HL-60/S4 treated with retinoic acid at 250 ng/mL for 4 days and 3 days (cell line): ENCODE data around the gene KCNA10.

ENCODE experiments used
- in situ Hi-C: fragments of 300-500 bp; cut with MboI; formaldehyde crosslinking; loops from 2 replicates; pipeline ENCODE4 v1.7.0; 2022; ENCODE audit warnings: low sequenced_read_pairs

The KCNA10 gene

DNA sequence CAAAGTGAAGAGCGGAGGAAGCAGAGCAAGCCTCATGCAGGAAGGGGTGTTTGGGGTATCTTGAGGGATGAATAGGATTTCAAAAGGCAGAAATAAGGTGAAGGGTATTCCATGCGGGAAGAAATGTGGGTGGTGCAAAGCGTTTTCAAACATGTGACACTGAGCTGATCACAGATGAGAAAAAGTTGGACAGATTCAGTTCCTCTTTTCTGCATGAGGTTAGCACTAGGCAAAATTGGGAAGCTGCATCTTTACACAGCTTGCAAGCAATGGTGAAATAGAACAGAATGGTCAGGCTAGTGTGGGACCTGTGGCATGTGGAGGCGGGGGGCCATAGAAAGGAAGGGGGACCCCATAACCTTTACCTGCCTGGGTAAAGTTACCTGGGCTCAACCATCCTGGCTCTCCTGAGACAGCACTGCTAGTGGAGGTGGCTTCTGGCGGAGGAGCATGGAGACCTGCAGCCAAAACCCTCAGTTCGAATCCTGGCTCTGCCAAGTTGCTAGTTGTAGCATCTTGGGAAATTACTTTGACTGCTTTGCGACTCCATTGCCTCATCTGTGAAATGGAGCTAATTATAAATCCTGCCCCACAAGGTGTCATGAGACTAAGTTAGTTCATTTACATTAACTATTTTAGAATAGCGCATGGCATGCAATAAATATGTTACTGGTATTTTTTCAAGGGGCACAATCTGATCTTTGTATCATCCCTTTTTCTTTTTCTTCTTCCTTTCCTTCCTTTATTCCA is 16.4 kb downstream of the KCNA10 start:
- in situ Hi-C loops: no loop called here

DNA sequence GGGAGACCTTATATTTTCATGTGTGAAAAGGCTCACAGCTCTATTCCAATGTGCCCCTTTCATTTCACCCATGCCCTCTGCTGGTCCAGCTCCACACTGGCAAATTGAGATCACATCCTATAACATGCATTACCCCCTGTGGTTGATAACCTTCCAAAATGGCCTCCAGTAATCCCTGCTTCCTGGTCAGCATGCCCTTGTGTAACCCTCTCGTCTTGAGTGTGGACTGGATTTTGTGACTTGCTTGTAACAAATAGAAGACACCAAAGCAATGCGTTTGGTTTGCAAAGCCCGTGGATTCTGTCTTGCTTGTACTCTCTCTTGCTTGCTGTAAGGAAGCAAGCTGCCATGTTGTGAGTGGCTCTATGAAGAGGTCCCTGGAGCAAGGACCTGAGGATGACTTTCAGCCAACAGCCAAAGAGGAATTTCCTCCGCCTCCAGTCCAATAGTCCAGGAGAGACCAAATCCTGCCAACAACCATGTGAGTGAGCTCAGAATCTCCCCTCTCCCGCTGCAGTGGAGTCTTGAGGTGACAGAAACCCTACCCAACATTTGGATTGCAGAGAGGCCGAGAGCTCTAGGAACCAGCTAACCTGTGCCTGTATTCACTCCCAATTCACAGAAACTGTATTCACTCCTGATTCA is 17.4 kb downstream of the KCNA10 start:
- in situ Hi-C loops: no loop called here

DNA sequence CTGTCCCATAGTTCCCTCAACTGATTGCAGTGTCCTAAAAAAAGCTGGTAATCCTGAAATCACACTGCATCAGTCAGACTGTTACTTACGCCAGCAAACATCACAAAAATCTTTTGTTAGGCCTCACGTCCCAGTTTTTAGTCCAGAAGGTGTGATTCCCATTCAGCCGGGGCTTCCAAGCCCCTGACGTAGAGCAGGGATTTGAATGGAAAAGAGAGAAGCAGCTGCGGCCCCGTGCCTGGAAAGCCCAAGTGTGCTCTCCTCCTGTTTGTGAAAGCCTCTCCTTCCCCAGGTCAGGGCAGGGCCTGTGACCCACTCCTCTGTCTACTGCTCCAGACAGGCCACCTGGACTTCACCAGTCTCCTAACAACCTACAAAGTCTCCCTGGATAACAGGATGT is 20.7 kb downstream of the KCNA10 start:
- in situ Hi-C loops: no loop called here

DNA sequence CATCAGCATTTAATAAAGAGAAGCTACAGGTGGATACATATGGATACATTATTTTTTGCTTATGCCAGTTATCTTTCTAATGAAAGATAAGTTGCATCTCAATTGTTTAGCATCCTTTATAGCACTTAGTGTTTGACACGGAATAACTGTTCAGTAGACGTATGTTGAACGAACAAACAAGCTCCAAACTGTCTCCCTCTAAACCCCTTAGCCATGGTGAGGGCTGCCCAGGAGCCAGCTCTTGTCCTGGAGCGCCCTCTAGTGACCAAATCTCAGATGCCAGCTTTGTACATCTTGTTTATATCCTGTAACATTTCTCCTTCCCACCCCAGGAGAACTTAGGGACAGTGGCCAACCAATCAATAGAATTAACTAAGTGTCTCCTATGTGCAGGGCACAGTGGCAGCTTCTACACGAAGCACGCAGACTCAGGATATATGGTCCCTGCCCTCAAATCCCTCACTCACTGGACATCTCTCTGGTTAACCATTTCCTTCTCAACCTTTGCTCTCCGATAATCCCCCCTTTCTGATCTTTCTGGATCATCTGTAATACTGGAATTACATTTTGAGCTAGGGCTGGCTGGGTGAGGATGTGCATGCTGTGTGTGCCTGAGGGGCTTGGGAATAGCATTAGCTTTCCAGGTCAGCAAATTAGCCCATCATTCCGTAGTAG is 22.9 kb downstream of the KCNA10 start:
- in situ Hi-C loops: no loop called here

DNA sequence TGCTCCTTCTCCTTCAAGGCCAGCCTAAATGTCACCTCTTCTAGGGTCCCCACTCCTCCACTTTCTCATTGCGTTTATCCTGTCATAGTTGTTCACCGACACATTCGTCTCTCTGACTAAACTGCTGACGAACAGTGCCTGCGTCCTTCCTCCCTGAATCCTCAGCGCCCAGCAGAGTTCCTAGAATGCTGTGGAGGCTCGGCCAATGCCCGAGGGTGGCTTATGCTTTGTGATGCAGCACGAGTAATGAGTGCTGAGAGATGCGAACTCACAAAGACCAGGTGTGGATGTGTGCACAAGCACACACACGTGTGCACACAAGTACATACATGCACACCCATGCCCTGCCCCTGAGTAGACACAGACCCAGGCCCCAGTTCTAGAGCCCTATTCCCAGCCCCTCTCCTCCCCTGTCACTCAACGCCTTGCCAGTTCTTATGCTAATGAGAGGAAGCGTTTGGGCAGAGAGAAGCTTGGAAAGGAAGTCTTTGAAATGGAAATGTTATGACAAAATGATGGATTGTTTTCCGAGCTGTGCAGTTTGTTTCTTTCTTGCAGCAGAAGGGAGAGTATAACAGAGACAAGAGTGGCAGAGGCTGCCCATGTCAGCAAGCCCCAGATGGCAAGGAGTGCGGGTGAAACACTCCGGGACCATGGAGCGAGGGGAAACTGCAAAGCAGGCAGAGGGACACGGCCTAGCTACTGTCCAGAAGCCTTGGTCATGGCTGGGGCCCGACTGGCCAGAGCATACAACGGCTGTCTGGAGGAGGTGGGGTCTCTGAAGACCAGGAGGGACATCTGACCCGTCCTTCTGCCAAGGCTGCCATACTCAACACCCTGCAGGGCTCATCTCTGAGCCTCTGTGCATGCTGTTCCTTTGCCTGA is 24.2 kb downstream of the KCNA10 start:
- in situ Hi-C loops: no loop called here

DNA sequence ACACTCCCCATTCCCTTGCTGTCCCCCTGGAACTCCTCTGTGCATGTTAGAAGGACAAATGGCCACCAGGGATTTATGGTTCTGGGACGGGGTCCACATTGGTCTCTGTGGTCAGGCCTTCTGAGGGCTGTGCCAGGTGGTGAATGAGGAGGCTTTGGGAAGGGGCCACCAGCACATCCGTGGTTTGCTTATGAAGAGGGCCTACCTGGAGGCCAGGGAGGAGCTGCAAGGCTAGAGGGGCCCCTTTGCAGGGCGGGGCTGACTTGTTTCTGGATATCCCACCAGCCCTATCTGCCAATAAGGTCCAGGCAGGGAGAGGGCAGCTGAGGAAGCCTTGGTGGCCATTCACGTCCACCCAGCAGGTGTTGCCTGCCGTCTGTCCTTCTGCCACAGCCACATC is 24.9 kb downstream of the KCNA10 start:
- in situ Hi-C loops: no loop called here

DNA sequence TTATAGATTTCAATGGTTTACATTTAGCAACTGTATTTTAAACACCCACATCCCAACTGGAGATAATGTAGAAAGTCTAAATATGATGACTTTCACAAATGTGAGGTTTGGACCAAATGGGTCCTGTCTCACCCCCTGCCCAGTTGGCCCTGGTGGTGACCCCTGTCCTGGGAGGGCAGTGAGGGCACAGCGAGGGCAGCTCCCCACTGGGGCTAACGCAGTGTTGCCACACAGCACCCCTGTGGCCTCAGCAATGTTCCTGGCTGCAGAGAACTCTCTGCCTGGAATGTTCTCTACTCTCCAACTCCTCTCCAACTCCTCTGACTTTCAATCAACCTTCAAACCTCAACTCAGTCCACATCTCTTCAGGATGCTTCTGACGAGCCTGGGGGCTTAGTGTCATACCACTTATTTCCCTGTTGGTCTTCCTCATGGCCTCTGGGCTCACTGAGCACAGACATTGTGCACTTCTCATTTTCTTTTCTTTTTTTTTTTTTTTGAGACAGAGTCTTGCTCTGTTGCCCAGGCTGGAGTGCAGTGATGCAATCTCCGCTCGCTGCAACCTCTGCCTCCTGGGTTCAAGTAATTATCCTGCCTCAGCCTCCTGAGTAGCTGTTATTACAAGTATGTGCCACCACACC is 25.8 kb downstream of the KCNA10 start:
- in situ Hi-C loops: no loop called here

DNA sequence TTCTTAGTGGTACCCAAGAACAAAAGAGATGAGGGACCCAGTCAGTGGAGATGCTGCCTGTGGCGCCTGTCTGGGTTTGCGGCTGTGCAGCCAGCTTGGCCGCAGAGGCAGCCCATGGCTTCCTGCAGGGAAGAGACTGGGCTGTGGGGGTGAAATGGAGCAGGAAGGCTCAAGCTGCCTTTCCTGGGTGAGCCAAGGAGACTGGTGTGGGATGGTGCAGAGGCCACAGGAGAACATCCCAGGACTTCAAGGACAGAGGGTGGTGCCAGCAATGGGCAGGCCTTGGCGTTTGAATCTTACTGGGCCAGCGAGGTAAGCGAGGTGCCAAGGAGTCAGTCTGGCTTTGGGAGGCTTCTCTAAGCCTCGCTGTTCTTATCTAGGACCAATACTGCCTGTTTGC is 26.4 kb downstream of the KCNA10 start:
- in situ Hi-C loops: no loop called here

DNA sequence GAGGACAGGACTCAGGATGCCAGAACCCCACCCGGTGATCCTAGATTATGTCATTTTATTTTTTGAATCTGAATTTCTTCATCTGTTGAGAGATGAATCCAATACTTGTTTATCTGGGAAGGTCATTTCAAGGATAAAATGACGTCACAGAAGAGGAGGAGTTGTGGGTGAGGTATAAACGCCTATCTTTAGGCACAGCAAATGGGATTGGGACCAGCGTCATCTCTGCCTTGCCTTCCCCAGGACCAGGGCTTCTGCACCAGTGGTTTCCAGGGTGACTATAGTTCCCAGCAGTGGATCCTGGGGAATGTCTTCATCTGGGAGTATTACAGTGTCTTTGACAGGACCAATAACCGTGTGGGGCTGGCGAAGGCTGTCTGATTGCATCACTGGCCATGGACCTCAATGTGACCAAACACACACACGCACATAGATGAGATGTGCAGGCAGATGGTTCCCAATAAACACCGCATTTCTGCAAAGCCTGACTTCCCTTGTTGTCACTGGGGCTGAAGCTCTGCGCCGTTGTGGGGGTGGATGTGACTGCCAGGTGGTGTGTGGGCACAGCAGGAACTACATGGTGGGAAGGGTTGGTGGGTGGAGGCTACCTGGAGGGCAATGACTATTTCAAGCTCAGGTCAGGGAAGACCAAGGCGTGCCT is 28.1 kb downstream of the KCNA10 start:
- in situ Hi-C loops: no loop called here

DNA sequence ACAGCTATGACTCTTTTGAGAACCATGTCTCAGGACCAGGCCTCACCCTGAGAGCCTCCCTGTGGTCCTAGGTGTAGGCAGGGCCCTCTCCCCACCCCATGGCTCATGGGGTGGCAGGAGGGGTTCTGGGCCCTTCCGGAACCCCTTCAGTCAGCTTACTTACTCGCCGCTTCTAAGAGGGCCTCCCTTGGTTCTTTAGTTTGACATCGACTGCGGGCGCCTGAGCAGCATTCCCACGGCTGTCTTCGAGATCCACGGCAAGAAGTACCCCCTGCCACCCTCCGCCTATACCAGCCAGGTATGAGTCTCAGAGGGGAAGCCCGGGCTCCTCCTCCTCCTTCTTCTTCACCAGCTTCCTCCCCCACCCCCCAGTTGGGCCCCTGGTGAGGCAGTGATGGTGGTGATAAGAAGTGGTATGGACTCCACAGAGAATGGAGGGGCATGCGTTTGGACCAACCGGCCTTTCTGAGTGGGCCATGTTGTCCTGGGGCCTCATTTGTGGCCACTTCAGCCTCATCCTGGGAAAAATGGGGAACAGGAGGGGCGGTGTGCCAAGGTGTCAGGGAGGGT is 28.9 kb downstream of the KCNA10 start:
- in situ Hi-C loops: no loop called here

DNA sequence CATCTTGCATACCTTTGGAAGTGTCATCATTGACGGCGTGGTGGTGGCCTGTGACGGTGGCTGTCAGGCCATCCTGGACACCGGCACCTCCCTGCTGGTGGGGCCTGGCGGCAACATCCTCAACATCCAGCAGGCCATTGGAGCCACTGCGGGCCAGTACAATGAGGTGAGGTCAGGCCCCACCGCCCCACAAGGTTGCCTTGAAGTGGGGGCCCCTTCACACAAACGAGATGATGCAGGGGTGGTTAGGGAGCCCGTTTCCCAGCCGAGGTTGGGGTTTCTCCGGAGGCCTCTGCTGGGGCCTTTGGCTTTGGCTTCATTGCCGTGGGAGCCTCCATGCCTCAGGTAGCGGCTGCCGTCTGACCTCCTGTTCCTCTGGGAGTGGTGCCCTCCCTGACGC is 29.6 kb downstream of the KCNA10 start:
- in situ Hi-C loops: no loop called here

DNA sequence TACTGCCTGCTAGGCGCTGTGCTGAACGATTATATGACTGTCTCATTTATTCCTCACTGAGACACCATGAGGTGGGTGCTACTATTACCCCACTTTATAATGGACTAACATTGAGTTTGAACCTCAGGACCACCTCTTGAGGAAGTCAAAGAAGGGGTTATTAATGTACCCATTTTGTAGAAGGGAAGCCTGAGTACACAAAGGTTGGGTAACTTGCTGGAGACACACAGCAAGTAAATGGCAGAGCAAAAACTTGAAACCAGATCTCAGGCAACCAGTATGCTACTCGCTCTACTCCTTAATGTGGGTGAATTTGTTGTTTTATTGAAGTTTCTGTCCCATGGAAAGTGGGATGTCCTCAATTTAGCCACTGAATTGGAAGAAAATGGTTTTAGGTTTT is 30.1 kb downstream of the KCNA10 start:
- in situ Hi-C loops: no loop called here

DNA sequence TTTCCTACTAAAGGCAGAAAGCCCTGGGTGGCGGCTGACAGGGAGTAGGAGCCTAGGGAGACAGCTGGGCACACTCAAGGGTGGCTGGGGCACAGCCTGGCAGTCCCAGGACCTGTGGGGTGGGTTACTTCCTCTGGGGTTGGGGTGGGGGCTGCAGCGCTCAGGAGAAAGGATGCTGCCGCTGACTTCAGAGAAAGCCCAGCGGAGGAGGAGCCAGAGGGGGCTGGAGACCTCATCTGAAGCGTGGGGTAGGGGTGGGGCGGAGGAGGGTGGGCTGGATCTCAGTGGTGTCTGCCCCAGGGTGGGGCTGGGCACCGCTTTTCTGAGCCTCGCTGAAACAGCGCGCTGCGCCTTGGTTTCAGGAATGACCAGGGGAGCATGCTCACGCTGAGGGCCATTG is 30.8 kb downstream of the KCNA10 start:
- in situ Hi-C loops: no loop called here

DNA sequence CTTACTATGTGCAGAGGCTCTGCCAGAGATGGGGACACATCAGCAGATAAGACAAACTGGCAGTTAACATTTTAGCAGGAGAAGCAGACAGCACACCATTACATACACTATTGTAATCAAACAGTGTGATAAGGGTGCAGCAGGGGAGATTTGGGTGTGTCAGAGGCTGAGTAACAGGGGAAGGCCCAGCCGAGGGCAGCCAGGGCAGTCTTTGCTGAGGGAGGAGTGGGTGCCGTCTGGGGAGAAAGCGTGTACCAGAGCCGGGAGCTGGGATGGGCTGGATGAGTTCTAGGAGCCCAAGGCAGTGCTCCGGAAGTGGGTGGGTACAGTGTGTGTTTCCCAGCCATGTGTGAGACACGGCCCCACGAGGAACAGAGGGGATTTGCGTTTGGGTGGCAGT is 31.2 kb downstream of the KCNA10 start:
- in situ Hi-C loops: no loop called here

DNA sequence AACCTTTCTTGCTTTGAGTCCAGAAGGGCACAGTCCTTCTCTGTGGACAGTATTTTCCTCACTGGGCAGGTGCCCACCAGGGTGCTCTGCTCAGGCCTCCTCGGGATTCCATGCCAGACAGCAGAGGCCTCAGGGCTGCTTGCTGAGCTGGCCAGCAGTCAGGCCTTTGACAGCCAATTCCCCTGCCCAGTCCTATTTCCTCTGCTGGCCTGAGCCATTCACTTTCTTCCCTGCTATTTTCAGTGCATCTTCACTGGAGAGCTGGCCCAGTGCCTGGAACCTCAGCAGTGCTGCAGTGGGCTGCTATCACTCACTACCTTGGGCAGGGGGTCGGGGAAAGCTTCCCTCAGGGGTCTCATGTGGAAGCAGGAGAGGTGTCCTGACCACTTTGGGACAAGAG is 33.2 kb downstream of the KCNA10 start:
- in situ Hi-C loops: no loop called here

DNA sequence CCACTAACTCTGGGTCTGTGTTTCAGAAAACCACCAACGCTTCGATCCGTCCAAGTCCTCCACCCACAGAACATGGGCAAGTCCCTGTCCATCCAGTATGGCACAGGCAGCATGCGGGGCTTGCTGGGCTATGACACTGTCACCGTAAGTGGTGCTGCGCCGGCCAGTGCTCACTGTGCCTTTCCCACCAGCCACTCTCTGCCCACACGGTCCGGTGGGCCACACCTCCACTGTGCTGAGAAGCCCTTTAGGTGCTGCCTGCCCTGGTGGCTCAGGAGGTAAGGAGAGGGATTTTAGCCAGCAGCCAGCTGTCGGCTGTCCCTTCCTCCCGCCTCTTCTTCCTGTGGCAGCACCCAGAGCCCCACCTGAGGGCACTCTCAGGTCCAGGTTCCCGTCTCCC is 34.2 kb downstream of the KCNA10 start:
- in situ Hi-C loops: no loop called here

DNA sequence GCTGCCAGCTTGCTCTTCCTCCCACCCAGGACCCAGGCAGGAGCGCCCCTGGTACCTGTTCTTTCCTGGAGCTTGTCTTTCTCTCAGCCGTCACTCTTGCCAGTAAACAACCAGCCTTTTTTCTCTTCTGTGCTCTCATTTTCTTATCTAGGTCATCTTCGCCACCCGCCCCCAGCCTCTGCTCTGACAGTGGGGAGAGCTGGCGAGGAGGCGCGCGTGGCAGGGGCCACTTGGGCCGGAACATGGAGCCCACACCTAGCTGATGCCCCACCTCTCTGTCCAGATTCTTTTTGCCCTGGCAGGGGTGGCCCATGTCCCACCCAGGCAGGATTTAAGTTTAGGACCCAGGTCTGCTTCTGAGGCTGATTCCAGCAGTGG is 35.7 kb downstream of the KCNA10 start:
- in situ Hi-C loops: no loop called here

DNA sequence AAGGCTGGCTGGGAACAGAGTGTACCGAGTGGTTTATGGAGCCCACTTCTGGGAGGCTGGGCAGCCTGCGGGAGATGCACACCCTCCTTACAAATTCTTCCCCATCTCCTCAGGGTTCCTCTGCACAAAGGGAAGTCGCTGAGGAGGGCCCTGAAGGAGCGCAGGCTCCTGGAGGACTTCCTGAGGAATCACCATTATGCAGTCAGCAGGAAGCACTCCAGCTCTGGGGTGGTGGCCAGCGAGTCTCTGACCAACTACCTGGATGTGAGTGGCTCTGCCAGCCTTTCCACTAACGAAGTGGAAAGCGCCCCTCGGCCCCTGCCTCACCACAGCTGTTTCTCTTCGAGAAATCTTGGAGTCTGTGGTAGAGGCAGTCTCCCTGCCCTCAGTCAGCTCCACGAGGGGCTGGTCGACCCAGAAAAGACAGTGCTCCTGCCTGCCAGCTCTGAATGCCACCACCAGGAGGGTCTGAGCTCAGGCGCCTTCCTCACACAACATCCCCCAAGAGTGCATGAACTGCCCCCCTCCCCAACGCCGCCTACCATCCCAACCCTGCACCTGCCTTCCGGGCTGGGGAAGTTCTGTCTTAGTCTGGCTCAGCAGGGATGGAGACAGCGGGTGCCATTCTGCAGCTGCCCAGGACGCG is 36.2 kb downstream of the KCNA10 start:
- in situ Hi-C loops: no loop called here

DNA sequence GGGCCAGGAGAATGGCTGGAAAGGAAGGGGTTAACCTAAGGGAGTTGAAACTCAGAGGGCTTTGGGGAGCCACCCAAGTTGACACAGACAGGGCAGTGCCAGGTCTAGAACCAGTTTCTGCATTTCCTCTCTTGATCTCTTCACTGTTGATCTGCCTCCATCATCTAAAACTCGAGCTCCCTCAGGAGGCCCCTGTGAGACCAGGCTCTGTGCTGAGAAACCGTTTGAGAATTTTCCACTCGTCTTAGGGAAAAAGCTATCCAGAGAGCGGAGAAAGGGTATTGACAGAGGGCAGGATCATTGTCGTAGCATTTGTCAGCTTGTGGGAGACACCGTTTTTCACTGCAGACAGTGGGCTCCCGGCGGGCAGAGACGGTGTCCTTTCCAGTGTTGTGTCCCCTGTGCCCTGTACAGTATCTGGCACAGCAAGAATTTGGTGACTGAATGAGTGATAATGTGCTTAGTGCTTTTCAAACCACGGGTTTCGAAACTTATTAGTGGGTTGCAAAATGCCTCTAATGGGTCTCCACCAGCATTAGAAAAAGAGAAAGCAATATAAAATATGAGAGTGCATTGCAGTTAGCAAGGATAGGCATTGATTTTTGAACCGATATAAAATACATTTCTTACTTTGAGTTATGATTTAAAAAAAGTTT is 36.9 kb downstream of the KCNA10 start:
- in situ Hi-C loops: no loop called here
